ENCODE data around the gene PTP4A1.

GRCh38 chr6:63584125-63584514 is 11.8 kb downstream of the PTP4A1 start:
- no peak for TF ChIP-seq CTCF (conservative IDR thresholded peaks at IDR 0.05; ENCODE audit: low read depth, low read length)
- no peak for TF ChIP-seq EZH2 (IDR thresholded peaks at IDR 0.05; ENCODE audit: borderline replicate concordance, low read depth, low read length, poor library complexity, severe bottlenecking)

Measured in A673 (cell line).